ENCODE data around the gene SERPINB6. TPM values are rescaled to one million over a fixed set of nuclear protein-coding genes. Genes with fewer than 3 reads are reported as not detected.
A peak's percentile ranks its signal among the peaks of the same experiment; 100 is the strongest.

SERPINB6 gene
- total RNA-seq, 4 donors from 2014 or later: 76.6 to 95.7 (median 84.4) TPM

- intact Hi-C loops (cut with DNase I): no loop called here
- TF ChIP-seq CTCF (IDR thresholded peaks at IDR 0.05) (peak in 5 of 6 experiments; percentile 52 to 85 (median 63)), POLR2A (IDR thresholded peaks at IDR 0.05) (no peak)
- Histone ChIP-seq H3K4me1 (peaks cover 14 to 36% (median 20%) of the 10 kb centered on the region in 3 donors), H3K4me3 (no peak overlapping the region), H3K36me3 (peaks cover 0 to 36% (median 4%) of the 10 kb centered on the region in 3 donors), H3K9me3 (no peaks in the 10 kb centered on the region), H3K27me3 (no peaks in the 10 kb centered on the region), H3K27ac (peak overlapping the region in 2 of 4 donors; percentile 42 to 93)
- WGBS, 2 donors: 43 to 75% methylated on average over 1 to 2 of the region's 2 CpGs
- no peak for DNase-seq
These were observed 30.5 kb upstream of the SERPINB6 start for GRCh38 chr6:3001773-3002293.

GRCh38 chr6:3001146-3001772 is 29.9 kb upstream of the SERPINB6 start:
- Histone ChIP-seq H3K36me3 (peaks cover 0 to 30% (median 0%) of the 10 kb centered on the region in 3 donors), H3K4me1 (peaks cover 14 to 36% (median 20%) of the 10 kb centered on the region in 3 donors), H3K4me3 (no peak overlapping the region), H3K27ac (peak overlapping the region in 2 of 4 donors; percentile 42 to 93), H3K27me3 (no peaks in the 10 kb centered on the region), H3K9me3 (no peaks in the 10 kb centered on the region)
- DNase-seq: no peak
- intact Hi-C loops (cut with DNase I): no loop called here
- TF ChIP-seq CTCF (IDR thresholded peaks at IDR 0.05) (no peak), POLR2A (IDR thresholded peaks at IDR 0.05) (no peak)
- WGBS, 2 donors: 87 to 88% methylated on average over 11 of the region's 11 CpGs

GRCh38 chr6:2999618-3000557 is 28.5 kb upstream of the SERPINB6 start, which contains the start of gene NQO2:
Gene NQO2 (plus strand): TSS chr6:2999894. CDS start chr6:3006553, 6,659 bp downstream.
- WGBS, 2 donors: 0 to 4% methylated on average over 3 to 27 of the region's 87 CpGs
- peaks cover 0 to 16% (median 0%) of the 10 kb centered on the region in 3 donors for H3K36me3 ChIP-seq
- TF ChIP-seq CTCF (IDR thresholded peaks at IDR 0.05) (peak in 2 of 6 experiments; percentile 26 to 32), POLR2A (IDR thresholded peaks at IDR 0.05) (peak in 3 of 4 donors; percentile 83 to 96 (median 92))
- H3K27ac ChIP-seq: peak within 1 kb of the TSS; percentile 93 to 96 (median 94)
- intact Hi-C loops (cut with DNase I): loop anchor here (5.0 kb wide), 1 partner anchor 52 kb away; no protein-coding TSS in a partner anchor
- peaks cover 14 to 36% (median 20%) of the 10 kb centered on the region in 3 donors for H3K4me1 ChIP-seq
- no peaks in the 10 kb centered on the region for H3K27me3 ChIP-seq
- peak within 1 kb of the TSS; percentile 77 to 97 (median 90) for H3K4me3 ChIP-seq
- DNase-seq: peak; percentile 72
- no peaks in the 10 kb centered on the region for H3K9me3 ChIP-seq

- peak; percentile 72 for DNase-seq
- peaks cover 0 to 8% (median 0%) of the 10 kb centered on the region in 3 donors for H3K36me3 ChIP-seq
- TF ChIP-seq POLR2A (IDR thresholded peaks at IDR 0.05) (peak in 1 of 4 donors; percentile 17), CTCF (IDR thresholded peaks at IDR 0.05) (no peak)
- peak overlapping the region; percentile 89 to 95 (median 93) for H3K27ac ChIP-seq
- H3K4me3 ChIP-seq: peak overlapping the region; percentile 77 to 97 (median 90)
- no peaks in the 10 kb centered on the region for H3K27me3 ChIP-seq
- peaks cover 14 to 36% (median 20%) of the 10 kb centered on the region in 3 donors for H3K4me1 ChIP-seq
- intact Hi-C loops (cut with DNase I): loop anchor here (5.0 kb wide), 1 partner anchor 53 kb away; no protein-coding TSS in a partner anchor
- no peaks in the 10 kb centered on the region for H3K9me3 ChIP-seq
- 0 to 1% methylated on average over 21 to 24 of the region's 30 CpGs for WGBS, 2 donors
These were observed 27.7 kb upstream of the SERPINB6 start for GRCh38 chr6:2998998-2999617.

All from esophagus squamous epithelium (tissue), 5 donors.